Left forelimb (tissue), 1 donor: ENCODE results near the gene HMX2.

Experiments
- DNase-seq: peaks from one replicate; pipeline ENCODE4 v3.0.0-alpha.2; 2018; ENCODE audit warnings: low spot score

The HMX2 gene

GRCh38 chr10:123139521-123140163, 8.3 kb upstream of the HMX2 start:
- DNase-seq, result no peak

GRCh38 chr10:123140164-123140982, 7.6 kb upstream of the HMX2 start:
- no peak for DNase-seq

GRCh38 chr10:123140983-123141390, 6.9 kb upstream of the HMX2 start:
- no peak for DNase-seq

GRCh38 chr10:123141791-123142700, 5.9 kb upstream of the HMX2 start:
- DNase-seq, result no peak

DNA sequence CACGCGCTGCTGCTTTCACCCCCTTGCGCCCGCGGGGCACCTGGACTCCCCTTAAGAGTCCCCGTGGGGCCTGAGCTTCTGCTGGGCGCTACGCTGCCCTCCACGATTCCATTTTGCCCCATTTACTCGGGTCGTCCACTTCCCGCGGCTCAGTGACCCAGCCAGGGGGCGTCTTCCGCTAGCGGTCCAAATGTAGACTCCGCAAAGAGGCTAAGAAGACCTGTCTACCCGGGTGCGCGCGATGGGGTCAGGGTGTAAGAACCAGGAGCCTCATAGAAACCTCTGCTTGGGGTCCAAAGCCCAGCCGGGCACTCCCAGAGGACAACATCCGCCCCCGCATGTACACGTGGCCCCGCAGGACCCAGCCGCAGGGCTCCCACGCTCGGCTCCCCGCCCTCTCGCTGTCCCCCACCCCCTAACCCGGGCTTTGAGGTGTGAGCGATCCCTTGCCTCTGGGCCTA, 5.2 kb upstream of the HMX2 start:
- DNase-seq, result no peak

GRCh38 chr10:123143162-123143824, 4.6 kb upstream of the HMX2 start:
- no peak for DNase-seq

DNA sequence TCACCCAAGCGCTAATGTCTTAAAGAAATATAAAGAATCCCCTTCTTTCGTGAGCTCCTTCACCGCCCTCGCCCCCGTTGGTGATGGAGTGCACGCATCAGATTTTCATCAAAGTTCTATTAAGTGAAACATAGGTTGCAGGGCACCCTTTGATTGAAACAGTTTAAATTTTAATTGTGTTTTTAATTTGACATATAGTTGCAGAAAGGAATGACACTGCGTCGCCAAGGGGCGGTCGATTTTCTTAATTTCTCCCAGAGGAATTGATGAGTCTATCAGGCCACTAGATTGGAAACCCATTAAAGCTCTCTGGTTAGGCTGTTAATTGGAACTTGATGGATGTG, 4.1 kb upstream of the HMX2 start:
- no peak for DNase-seq

DNA sequence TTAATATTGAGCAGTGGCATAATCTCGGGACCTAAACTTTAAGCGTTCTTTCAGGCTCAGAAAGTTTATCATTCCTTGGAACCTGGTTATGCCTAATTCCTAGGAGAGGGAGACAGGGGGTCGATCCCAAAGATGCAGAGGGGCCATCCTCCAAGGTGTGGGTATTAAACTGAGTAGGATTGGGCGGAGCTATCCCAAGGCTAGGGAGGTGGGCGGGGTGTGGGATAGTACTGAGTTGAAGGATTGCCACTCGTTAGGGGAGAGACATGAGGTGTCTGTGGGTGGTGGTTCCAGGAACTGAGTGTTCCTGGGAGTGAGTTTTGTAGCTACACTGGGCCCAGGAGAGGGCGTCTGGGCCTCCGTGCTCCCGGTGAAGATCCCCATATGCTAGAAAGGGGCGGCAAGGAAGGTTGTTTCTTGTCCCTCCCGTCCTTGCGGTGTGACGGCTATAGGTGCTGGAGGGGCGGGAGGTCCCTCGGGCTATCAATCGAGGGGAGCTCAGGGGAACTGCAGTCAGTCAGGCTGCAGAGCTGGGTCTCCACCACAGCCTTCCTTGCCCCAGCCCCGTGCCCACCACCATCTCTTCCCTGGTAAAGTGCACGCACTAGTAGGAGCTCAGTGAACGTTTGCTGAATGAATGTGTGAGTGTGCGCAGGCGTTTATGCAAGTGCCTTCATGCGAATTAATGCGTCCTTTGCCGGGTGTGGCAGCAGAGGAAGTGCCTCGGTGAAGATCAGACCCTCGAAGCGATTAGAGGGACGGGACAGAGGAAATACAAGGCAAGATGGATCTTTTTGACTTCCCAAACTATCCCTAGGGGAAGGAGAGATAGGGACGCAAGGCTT, 3.0 kb upstream of the HMX2 start:
- DNase-seq, result no peak

DNA sequence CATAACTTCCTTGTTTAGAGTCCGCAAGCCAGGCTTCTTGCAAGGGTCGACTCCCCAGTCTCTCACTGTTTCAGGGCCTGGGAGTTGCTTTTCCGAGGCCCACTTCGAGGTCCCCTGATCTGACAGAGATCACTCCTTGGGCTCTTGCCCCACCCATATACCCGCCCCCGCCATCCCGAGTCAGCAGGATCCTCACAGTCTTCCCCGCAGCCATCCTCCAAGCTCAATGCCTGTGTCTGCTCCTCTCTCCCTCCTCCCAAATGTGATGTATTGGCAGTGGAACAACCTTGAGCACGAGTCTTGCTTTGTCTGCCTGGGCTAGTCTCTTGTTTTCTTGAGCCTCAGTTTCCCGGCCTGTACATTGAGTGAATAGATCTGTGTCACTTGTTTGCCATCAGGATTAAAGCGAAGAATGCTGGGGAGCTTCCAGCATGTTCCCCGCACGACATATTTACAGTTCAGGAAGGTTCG, 2.4 kb upstream of the HMX2 start:
- DNase-seq, result no peak

DNA sequence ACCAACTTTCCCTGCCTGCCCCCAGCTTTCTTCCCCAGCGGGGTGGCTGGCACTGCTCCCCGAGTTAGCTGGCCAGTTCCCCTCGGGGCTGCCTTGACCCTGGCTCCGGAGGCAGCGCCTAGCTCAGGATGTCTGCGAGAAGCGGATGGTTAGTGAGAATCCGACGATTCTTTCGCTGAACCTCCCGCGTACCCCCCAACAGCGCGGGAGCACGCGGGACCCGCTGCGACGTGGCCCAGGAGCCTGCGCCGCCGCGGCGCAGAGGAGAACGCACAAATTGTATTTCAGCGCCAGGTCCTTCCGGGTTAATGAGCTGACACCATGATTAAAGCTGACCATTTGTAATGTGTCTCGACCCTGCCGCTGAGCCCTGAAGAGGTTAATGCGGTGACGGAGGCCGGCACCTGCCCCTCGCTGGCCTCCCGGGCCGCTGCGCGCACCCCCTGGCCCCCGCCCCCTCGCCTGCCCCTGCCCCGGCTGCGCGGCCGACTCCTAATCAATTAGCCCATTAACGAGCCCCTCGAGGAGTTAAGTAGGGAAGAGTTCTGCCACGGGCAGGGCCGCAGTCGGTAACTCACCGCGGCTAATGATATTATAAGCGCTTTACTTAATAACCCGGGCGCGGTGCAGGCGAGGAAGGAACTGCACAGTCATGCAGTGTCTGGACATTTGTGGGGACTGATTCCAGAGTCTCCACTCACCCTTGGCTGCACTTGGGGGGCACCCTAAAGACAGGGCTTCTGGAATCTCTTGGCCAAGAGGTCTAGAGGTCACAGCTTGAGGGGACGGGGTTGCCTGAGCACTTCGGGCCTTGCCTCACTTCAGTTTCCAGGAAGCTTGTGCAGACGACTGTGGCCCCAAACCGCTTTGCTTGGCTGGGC, 1.7 kb upstream of the HMX2 start:
- no peak for DNase-seq

DNA sequence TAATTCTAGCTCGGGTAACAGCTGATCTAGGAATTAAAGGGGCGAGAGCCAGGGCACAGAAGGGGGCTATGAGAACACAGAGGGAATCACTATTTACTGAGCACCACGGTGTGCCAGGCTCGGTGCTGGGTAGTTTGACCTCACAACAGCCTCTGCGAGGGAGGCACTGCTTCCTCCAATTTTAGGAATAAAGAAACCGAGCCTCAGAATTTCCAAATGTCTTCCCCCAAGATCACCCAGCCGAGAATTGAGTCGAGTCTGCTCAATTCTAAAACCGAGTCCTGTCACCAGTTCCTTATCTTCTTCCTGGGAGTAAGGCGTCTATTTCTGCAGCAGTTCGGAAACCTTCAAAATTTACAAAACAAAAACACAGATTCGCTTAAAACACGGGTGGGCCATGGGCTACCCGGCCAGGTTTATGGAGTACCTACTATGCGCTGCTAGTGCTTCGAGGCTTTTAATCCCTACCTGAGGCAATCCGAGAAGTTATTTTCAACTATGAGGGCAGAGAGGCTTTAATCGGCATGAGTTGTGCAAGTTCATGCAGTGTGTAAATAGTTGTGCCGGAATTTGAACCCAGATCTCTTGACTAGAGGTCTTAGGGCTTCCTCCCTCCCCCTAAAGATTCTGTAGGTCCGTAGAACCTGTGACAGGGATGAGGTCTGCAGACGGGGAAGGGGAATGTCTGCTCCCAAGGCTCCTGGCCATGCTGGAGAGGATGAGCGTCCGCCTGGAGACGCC, 872 bp upstream of the HMX2 start:
- no peak for DNase-seq

GRCh38 chr10:123148414-123149161, 652 bp downstream of the HMX2 start:
- no peak for DNase-seq

DNA sequence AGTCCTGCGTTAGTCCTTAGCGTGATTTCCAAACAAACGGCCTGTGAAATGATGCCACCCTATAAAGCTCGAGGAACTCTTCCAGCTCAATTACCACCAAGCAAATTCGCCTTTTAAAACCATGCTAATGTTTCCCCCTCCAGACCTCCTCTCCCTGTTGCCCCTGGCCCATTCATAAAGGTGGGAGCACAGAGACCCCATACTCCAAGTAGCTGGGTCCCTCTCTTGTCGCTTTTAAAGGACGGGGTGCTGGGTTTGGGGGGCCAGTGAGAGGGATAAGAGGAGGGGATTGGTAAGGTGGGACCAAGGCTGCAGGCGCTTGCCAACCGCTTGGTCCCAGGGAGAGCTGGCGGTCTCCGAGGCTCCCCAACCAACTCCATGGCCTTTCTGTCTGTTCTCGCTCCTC, 1.2 kb downstream of the HMX2 start:
- DNase-seq, result no peak

DNA sequence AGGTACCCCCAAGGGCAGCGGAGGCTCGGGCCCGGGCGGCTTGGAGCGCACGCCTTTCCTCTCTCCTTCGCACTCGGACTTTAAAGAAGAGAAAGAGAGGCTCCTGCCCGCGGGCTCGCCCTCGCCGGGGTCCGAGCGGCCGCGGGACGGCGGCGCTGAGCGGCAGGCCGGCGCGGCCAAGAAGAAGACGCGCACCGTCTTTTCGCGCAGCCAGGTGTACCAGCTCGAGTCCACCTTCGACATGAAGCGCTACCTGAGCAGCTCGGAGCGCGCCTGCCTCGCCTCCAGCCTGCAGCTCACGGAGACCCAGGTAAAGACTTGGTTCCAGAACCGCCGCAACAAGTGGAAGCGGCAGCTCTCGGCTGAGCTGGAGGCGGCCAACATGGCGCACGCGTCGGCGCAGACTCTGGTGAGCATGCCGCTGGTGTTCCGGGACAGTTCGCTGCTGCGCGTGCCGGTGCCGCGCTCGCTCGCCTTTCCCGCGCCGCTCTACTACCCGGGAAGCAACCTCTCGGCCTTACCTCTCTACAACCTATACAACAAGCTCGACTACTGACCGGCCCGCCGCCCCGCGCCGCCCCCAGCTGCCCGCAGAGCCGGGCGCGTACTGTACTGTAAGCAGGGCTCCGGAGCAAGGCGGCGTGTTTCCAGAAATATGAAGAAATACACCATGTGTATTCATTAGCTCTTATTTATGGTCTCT, 1.8 kb downstream of the HMX2 start:
- no peak for DNase-seq

GRCh38 chr10:123150271-123150985, 2.5 kb downstream of the HMX2 start:
- peak; percentile 67 for DNase-seq

DNA sequence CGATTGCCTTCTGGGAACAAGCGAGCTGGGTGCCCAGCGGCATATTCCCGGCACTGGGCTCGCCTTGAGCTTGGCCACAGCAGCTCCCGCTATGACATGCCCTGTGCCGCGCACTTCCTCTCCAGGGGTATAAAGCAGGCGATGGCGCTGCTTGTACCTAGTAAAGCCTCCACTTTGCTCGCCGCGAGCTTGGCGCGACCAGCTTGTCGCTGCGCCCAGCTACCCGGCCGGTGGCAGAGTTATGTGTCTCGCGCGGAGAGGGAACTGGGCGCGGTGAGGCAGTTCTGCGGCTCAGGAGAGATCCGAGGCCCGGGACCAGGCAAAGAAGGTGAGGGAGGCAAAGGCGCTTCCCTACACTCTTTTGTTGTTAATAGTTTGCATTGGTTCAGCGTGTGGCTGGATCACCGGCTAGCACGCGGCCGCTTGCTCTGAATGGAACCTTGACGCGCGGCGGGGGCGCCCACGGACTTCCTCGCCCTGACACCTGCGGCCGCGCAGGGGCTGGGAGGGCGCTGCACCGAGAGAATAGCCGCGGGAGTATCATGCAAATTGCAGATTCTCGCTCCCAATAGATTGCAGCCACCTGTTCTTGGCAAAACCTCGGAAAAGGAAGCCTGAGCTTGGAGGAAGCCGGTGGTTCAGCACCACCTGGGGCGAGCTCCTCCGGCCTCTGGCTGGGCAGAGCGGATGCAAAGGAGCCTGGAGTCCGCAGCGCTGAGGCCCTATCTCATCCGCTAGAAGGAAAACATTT, 3.2 kb downstream of the HMX2 start:
- DNase-seq, result no peak
